Mesothelial cell of epicardium (in vitro differentiated cells): Measurements from ENCODE around the gene RNF186. TPM values are rescaled to one million over a fixed set of nuclear protein-coding genes. Genes with fewer than 3 reads are reported as not detected.

ENCODE experiments used
- DNase-seq, 2 experiments: peaks; one replicate each; pipeline ENCODE4 v3.0.0; 2021; ENCODE audit warnings: low spot score in 2 of 2; ENCODE audit not compliant: unreplicated experiment in 2 of 2
- H3K27ac Mint-ChIP-seq: 2 replicates; pipeline ENCODE4 v1.8.0; 2021; ENCODE audit warnings: mixed read lengths
- H3K27me3 Mint-ChIP-seq: 2 replicates; pipeline ENCODE4 v1.8.0; 2021; ENCODE audit warnings: low read depth, mixed read lengths
- H3K36me3 Mint-ChIP-seq: 2 replicates; pipeline ENCODE4 v1.8.0; 2021; ENCODE audit warnings: mixed read lengths
- H3K4me1 Mint-ChIP-seq: 2 replicates; pipeline ENCODE4 v1.8.0; 2021; ENCODE audit warnings: mixed read lengths
- H3K4me3 Mint-ChIP-seq: 2 replicates; pipeline ENCODE4 v1.8.0; 2021; ENCODE audit warnings: mild to moderate bottlenecking, moderate library complexity, mixed read lengths
- H3K9me3 Mint-ChIP-seq: 2 replicates; pipeline ENCODE4 v1.8.0; 2021; ENCODE audit warnings: mixed read lengths
- total RNA-seq: library from RNA; stranded (reverse); gene quantifications from 3 replicates; pipeline ENCODE4 v1.2.1, GENCODE V29; 2021
- TF ChIP-seq, protein P1 (sequence below): fragments of 200-600 bp; sonication (generic); IDR thresholded peaks from one replicate; pipeline ENCODE4 v1.5.0; 2021; ENCODE audit warnings: antibody characterized with exemption; ENCODE audit not compliant: unreplicated experiment

Gene RNF186
- total RNA-seq, 1 donor from 2014 or later: not detected

GRCh38 chr1:19769211-19769932, 45.7 kb downstream of the RNF186 start:
- H3K4me3 Mint-ChIP-seq: no peak overlapping the region
- no peaks in the 10 kb centered on the region for H3K27me3 Mint-ChIP-seq
- H3K4me1 Mint-ChIP-seq: no peaks in the 10 kb centered on the region
- no peaks in the 10 kb centered on the region for H3K9me3 Mint-ChIP-seq
- no peak for DNase-seq
- no peak overlapping the region for H3K27ac Mint-ChIP-seq
- TF ChIP-seq, protein P1, sequence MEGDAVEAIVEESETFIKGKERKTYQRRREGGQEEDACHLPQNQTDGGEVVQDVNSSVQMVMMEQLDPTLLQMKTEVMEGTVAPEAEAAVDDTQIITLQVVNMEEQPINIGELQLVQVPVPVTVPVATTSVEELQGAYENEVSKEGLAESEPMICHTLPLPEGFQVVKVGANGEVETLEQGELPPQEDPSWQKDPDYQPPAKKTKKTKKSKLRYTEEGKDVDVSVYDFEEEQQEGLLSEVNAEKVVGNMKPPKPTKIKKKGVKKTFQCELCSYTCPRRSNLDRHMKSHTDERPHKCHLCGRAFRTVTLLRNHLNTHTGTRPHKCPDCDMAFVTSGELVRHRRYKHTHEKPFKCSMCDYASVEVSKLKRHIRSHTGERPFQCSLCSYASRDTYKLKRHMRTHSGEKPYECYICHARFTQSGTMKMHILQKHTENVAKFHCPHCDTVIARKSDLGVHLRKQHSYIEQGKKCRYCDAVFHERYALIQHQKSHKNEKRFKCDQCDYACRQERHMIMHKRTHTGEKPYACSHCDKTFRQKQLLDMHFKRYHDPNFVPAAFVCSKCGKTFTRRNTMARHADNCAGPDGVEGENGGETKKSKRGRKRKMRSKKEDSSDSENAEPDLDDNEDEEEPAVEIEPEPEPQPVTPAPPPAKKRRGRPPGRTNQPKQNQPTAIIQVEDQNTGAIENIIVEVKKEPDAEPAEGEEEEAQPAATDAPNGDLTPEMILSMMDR: no peak
- peaks cover 4% of the 10 kb centered on the region for H3K36me3 Mint-ChIP-seq

DNA sequence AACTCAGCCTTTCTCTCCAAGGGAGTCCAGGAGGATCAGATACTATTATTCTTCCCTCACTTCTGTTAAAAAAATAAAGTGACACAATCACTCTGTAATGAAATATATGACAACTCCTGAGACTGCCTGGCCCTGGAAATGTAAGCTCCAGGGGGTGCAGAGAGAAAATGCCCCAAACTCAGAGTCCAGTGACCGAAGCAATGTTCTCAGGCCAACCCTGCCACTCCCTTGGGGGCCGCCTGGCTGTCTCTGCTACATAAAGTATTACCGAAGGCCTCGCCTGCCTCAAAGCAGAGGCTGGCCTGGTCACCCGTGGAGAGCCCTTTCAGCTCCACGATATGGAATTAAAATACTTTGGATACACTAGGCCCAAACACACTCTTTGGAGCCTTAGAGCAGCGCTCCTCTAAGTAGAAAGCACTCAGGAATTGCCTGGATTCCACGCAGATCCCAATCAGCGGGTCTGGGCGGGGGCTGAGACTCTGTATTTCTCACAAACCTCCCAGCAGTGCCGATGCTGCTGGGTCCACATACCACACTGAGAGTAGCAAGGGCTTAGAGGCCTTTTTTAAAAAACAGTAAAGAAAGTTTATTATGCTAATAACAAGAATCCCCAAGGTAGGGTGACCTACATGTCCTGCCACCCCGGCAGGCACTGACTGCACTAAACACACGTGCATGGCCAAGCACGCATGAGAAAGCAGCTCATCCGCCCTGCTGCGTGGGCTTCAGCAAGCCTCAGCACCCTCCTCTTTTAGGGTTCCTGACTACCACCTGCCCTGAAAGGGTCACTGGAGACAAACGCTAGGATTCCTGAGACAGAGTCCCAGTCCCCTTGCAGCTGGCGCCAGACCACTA, 46.5 kb downstream of the RNF186 start:
- no peaks in the 10 kb centered on the region for H3K4me1 Mint-ChIP-seq
- H3K9me3 Mint-ChIP-seq: no peaks in the 10 kb centered on the region
- no peak overlapping the region for H3K4me3 Mint-ChIP-seq
- no peaks in the 10 kb centered on the region for H3K27me3 Mint-ChIP-seq
- TF ChIP-seq, protein P1: no peak
- no peak overlapping the region for H3K27ac Mint-ChIP-seq
- H3K36me3 Mint-ChIP-seq: peaks cover 4% of the 10 kb centered on the region
- no peak for DNase-seq

DNA sequence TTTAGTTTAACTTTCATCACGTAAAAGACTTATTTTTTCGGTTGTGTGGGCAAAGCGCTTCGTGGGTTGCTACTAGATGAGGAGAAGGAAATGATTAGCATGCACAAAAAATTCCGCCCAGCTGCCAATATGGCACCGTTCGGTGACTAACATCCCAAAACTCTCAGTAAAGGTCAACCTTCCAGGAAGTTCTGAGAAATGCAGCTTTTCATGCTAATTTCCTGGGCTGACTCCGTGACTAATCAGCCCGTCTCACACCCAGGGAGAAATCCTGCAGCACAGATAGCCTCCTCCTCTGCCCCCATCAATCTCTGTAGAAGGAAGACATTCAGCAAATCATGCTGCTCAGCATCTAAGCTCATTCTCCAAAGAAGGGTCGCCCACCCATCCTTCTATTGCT, 49.5 kb downstream of the RNF186 start:
- H3K4me1 Mint-ChIP-seq: no peaks in the 10 kb centered on the region
- no peaks in the 10 kb centered on the region for H3K9me3 Mint-ChIP-seq
- peaks cover 4% of the 10 kb centered on the region for H3K36me3 Mint-ChIP-seq
- H3K27ac Mint-ChIP-seq: no peak overlapping the region
- H3K4me3 Mint-ChIP-seq: no peak overlapping the region
- DNase-seq: no peak
- no peaks in the 10 kb centered on the region for H3K27me3 Mint-ChIP-seq
- TF ChIP-seq, protein P1: no peak

GRCh38 chr1:19764848-19765247, 50.2 kb downstream of the RNF186 start:
- no peak overlapping the region for H3K27ac Mint-ChIP-seq
- no peak for DNase-seq
- no peaks in the 10 kb centered on the region for H3K4me1 Mint-ChIP-seq
- H3K36me3 Mint-ChIP-seq: peaks cover 3% of the 10 kb centered on the region
- H3K9me3 Mint-ChIP-seq: no peaks in the 10 kb centered on the region
- TF ChIP-seq, protein P1: no peak
- no peaks in the 10 kb centered on the region for H3K27me3 Mint-ChIP-seq
- H3K4me3 Mint-ChIP-seq: no peak overlapping the region

Other genes starting within 250 kb of the RNF186 start
- 20.0 to 22.9 TPM (median 20.3 TPM) in 3 replicates for gene NBL1, start 171.0 kb downstream of the RNF186 start, total RNA-seq
- 0.11 to 0.24 TPM (median 0.11 TPM) in 3 replicates for gene HTR6, start 150.4 kb downstream of the RNF186 start, total RNA-seq
- 19.4 to 23.1 TPM (median 21.4 TPM) in 3 replicates for gene TMCO4, start 15.4 kb downstream of the RNF186 start, total RNA-seq
- 18.9 to 23.6 TPM (median 22.3 TPM) in 3 replicates for gene OTUD3, start 67.1 kb upstream of the RNF186 start, total RNA-seq
- not detected in 3 replicates for gene PLA2G2E, start 108.3 kb upstream of the RNF186 start, total RNA-seq
- gene PLA2G2A, start 164.3 kb upstream of the RNF186 start, total RNA-seq: 3.7 to 5.0 TPM (median 4.1 TPM) in 3 replicates